NCI-H774 (cell line): ENCODE results near the gene WFDC6.
"Not testable (repeated sequence)": the region's sequence is repeated elsewhere in the genome, so short reads cannot be mapped to it uniquely, and the experiment has no call there.

Experiments
- DNase-seq: peaks from one replicate; lab custom pipeline; 2025; lab: John Stamatoyannopoulos, UW

The WFDC6 gene

GRCh38 chr20:45539382-45539781 is at the start of gene WFDC6:
TSS of gene WFDC6 (minus strand) at chr20:45539482. CDS start at chr20:45539407, 75 bp downstream.
- no peak for DNase-seq

- no peak for DNase-seq
Observed at GRCh38 chr20:45588800-45589199, 49.5 kb upstream of the WFDC6 start.

DNA sequence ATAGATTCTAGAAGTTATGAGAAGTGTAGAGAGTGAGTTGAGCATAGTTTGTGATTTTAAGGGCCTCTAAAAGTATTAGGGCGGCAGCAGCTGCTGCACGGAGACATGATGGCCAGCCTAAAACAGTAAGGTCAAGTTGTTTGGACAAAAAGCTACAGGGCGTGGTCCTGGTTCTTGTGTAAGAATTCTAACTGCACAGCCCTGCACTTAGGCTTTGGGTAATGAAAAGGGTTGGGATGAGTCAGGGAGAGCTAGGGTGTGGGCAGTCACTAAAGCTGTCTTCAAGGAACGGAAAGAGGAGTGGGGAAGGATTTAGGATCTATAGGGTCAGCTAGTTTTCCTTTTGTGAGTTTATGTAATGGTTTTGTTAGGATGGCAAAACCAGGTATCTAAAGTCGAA is 46.7 kb upstream of the WFDC6 start:
- not testable (repeated sequence) for DNase-seq

GRCh38 chr20:45584294-45584693 is 45.0 kb upstream of the WFDC6 start:
- DNase-seq, result not testable (repeated sequence)

DNA sequence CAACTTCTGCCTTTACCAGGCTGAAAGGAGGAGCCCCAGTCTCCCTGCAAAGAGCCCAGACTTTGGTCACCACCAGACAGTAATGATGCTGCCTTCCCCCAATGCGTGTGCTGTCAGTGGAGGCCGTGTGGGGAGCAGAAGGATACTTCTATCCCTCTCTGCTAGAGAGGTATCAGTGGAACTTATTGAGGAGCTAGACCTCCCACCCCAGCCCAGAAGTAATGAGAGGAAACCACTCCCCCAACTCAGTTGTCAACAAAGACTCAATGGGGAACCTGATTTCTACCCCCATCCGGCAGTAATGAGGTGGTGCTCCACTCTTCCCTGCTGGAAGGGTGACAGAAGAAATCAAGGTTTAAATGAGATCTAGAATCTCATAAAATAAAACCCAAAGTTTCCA is 44.2 kb upstream of the WFDC6 start:
- DNase-seq, result no peak

GRCh38 chr20:45581702-45582101 is 42.4 kb upstream of the WFDC6 start:
- no peak for DNase-seq

GRCh38 chr20:45579184-45579583 is 39.9 kb upstream of the WFDC6 start, which contains the start of gene WFDC8:
TSS of gene WFDC8 (minus strand) at chr20:45579284. CDS start at chr20:45579247, 37 bp downstream.
- DNase-seq, result no peak

GRCh38 chr20:45578231-45578630 is 38.9 kb upstream of the WFDC6 start:
- DNase-seq, result no peak

DNA sequence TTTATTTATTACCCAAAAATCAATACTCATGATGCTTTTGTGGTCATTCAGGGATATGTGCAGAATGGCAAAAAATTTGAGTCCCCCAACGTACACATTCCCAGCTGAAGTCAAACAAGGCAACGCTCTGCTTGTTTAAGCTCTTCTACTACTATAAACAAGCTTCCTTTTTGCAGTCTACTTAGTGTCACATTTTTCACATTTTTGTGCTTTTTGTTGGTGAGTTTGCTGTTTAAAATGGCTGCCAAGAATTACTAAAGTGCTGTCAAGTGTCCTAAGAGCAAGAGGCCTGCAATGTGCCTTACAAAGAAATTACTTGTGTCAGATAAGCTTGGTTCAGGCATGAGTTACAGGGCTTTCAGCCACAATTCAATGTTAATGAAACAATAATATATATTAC is 37.7 kb upstream of the WFDC6 start:
- DNase-seq, result no peak

GRCh38 chr20:45575931-45576330 is 36.6 kb upstream of the WFDC6 start:
- DNase-seq, result no peak

- not testable (repeated sequence) for DNase-seq
Observed at GRCh38 chr20:45569650-45570049, 30.4 kb upstream of the WFDC6 start.

GRCh38 chr20:45564760-45565276 is 25.5 kb upstream of the WFDC6 start:
- DNase-seq, result no peak

DNA sequence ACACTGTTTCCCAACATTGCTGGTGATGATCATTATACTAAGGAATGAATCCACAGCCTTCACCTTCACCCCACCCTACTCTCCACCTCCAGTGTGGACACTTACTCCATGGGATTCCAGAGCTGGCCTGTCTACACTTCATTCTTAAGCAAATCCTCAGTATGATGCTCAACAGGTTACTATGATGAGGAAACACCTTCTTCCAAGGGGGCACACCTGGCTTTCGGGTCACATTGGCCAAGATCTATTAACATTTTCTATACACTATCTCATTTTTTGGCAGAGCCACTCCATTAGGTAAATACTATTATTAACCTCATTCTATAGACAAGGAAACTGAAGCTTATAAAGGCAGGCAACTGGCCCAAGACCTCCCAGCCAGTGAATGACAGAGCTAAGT is 15.9 kb upstream of the WFDC6 start:
- DNase-seq, result no peak

DNA sequence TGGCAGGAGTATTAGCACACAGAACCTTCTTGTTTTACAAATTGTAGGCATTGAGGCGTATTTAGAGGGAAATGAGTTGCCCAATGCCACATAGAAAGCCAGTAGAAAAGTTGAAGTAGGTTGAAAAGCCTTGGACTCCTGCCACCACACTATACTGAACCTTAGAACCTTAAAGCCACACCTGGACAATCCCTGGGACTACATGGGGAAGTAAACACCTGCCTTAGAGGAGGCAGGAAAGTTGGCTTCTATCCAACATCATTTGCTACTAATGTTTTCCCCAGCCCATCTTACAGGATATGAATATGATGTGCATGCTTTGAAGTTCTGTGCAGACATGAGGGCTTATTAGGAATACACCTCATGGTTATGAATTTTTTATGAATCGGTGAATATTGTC is 13.2 kb upstream of the WFDC6 start:
- no peak for DNase-seq

GRCh38 chr20:45550765-45551164 is 11.5 kb upstream of the WFDC6 start:
- DNase-seq, result no peak

DNA sequence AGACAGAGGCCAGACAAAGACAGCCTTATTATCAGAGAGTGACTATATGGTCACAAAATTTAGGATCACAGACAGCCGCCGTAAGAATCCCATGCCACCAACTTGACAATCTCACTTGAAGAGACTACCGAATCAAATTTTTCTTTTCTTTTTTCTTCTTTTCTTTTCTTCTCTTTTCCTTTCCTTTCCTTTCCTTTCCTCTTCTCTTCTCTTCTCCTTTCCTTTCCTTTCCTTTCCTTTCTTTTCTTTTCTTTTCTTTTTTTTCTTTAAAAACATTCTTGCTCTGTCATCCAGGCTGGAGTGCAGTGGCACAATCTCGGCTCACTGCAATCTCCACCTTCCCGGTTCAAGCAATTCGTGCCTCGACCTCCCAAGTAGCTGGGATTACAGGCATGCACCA is 9.1 kb upstream of the WFDC6 start:
- no peak for DNase-seq

- DNase-seq, result no peak
Observed at GRCh38 chr20:45547206-45547770, 8.0 kb upstream of the WFDC6 start, which contains the start of gene EPPIN. TSS of gene EPPIN (minus strand) at chr20:45547401. CDS start at chr20:45547357, 44 bp downstream.

DNA sequence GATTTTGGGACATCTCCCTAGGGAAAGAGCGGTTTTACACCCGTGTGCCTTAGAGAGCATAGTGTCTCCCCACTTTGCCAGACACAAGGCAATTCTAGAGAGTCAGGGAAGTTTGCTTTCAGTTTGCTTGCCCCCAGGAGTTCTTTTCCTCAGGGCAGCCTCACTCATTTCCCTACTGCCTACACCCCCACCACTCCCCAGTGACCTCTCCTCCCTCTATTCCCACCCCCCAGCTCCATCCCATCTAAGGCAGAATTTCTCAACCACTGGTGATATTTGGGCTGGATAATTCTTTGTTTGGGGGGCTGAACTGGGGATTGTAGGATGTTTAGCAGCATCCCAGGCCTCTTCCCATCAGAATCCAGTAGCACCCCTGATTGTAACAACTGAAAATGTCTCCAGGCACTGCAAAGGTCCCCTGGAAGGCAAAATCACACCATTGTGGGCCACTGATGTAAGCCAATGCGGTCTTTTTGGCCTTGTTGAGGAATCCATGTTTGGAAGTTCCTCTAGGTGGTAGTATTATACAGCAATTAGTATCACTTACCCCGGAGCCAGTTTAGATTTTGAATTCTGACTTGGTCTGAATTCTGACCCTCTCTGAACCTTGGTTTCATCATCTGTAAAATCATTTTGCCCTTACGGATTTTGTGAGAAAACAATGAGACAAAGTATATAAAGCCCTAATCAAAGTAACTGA is 6.6 kb upstream of the WFDC6 start:
- no peak for DNase-seq

DNA sequence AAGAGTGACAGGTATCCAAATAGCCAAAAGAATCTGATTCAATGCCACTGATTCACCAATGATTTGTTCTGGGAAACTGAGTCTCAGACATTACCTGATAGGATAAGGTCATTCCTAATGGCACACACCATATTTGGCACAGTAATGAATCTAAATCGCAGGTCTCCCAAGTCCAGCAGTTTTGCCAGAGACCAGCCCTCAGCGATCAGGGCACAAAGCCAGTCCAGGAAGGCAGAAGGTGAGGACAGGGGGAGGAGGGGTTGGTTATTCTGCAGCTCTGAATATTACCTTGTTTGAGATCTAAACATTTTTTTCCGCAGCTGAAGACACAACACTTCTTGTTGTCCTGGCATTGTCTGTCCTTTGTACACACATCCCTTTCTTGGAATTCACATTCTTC is 6.1 kb upstream of the WFDC6 start:
- no peak for DNase-seq

- DNase-seq, result no peak
Observed at GRCh38 chr20:45538209-45538799, 978 bp downstream of the WFDC6 start.

DNA sequence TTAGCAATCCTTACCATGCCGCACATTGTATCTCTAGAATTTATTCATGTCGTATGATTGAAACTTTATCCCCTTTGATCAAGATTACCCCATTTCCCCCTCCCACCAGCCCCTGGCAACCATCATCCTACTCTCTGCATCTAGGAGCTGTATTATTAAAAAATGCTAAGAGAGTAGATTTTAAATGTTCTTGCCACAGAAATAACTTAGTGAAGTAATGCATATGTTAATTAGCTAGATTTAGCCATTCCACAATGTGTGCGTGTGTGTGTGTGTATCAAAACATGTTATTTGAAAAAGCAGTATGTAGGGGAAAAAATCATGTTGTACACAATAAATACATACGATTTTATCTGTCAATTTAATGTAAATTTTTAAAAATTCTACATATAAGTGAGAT is 12.0 kb downstream of the WFDC6 start:
- DNase-seq, result no peak

- no peak for DNase-seq
Observed at GRCh38 chr20:45523821-45524220, 15.5 kb downstream of the WFDC6 start.

DNA sequence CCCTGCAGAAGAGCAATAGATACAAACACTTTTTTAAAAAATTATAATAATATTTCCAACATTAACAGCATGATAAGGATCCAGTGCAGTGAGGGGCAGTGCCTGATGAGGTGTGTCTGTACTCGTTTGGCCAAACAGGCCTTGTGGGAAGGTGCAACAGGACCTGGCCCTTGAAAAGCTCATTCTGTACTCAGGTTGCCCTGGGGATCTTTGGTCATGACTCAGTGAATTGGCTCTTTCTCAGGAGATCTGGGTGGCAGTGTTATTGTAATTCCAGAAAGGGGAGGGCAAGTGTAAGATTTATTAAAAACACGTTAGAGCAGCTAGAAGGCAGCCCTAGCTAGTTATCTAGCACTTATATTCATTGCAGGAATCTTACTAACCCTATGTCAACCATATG is 21.0 kb downstream of the WFDC6 start:
- DNase-seq, result no peak
